A549 (cell line): ENCODE data around the gene AUTS2.

ENCODE experiments used
- BHLHE40 ChIP-seq: IDR thresholded peaks from 2 replicates; pipeline ENCODE4 v1.6.1; 2012; ENCODE audit warnings: low read depth, low read length, inconsistent platforms
- POLR2A ChIP-seq: IDR thresholded peaks from 2 replicates; pipeline ENCODE4 v1.6.1; 2012; ENCODE audit warnings: mild to moderate bottlenecking, low read length
- USF2 ChIP-seq: fragments of 450-650 bp; IDR thresholded peaks from 2 replicates; pipeline ENCODE4 v1.6.1; 2014; ENCODE audit warnings: antibody characterized with exemption

DNA sequence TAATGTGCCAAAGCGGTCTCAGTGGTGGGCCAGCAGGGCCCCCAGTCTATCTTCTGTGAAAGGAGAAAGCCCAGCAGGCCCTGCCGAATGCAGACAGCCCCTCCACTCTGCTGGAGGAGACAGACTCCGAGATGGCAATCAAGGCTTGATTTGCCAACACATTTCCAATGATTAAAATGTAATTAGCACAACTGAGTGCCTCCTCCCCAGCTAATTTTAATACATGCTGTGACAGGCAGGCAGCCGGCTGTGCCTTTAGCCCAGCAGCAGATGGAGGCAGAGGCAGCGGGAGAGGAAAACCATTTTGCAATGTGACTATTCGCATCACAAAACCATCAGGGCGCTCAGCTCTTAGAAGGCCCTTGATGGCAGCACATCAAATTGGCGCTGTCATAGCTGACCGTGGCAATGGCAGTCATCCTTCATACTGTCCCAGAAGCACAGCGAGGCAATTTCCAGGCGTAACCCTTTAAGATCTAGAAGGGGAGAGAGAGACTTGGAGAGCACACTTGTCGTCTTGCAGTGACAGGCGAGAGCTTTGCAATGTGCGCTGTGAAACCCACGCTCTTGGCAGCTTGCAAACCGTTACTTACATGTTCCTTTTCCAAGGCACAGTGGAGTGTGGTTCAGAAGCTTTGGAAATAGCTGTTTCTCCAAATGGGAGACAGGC, 818.8 kb downstream of the AUTS2 start:
- TF ChIP-seq POLR2A = no peak
- no peak for TF ChIP-seq BHLHE40
- TF ChIP-seq USF2 = no peak
